Panc1 (cell line): Measurements from ENCODE around the gene MMP3. TPM values are rescaled to one million over a fixed set of nuclear protein-coding genes. Genes with fewer than 3 reads are reported as not detected.

ENCODE experiments used
- ATAC-seq: fragments of 200-7000 bp; cut with Tn5 transposase; 2 replicates; pipeline ENCODE4 v1.9.1; 2020; ENCODE audit warnings: mild to moderate bottlenecking, moderate library complexity
- BruUV-seq: library from RNA; stranded (reverse); fragments of 400-500 nt; replicated peaks from 2 replicates; lab custom pipeline; 2021; lab: Mats Ljungman, UMichigan
- CTCF ChIA-PET: fragments of 300-600 bp; sonication (Branson Sonifier 250); formaldehyde crosslinking; loops from one replicate; lab custom pipeline; 2022; ENCODE audit warnings: antibody characterized with exemption; lab: Charles Lee
- POLR2A ChIA-PET: fragments of 300-600 bp; sonication (Branson Sonifier 250); formaldehyde crosslinking; loops from one replicate; lab custom pipeline; 2022; ENCODE audit warnings: antibody characterized with exemption; lab: Charles Lee
- DNase-seq: peaks from one replicate; pipeline ENCODE4 v3.0.0-alpha.2; 2010; ENCODE audit warnings: low read depth, low spot score
- H3K27ac ChIP-seq: 2 replicates; pipeline ENCODE4 v1.5.1; 2011; ENCODE audit warnings: mild to moderate bottlenecking, low read length, inconsistent platforms
- H3K27me3 ChIP-seq: fragments of 200-500 bp; sonication (Bioruptor generic); 2 replicates; pipeline ENCODE4 v1.6.0; 2014; ENCODE audit warnings: low read length, inconsistent platforms; ENCODE audit not compliant: control insufficient read depth, insufficient read depth
- H3K36me3 ChIP-seq: fragments of 200-500 bp; sonication (Bioruptor generic); 2 replicates; pipeline ENCODE4 v1.5.1; 2014; ENCODE audit warnings: inconsistent platforms, mild to moderate bottlenecking, low read length, moderate library complexity; ENCODE audit not compliant: control insufficient read depth, insufficient read depth
- H3K4me1 ChIP-seq: 2 replicates; pipeline ENCODE4 v1.5.1; 2011; ENCODE audit warnings: inconsistent platforms, mild to moderate bottlenecking, low read length, moderate library complexity; ENCODE audit not compliant: control insufficient read depth, insufficient read depth
- H3K4me3 ChIP-seq, 2 experiments: 2 replicates each; pipeline ENCODE4 v1.5.1; 2011 to 2012; ENCODE audit warnings: low read depth in 2 of 2, low read length in 2 of 2, mild to moderate bottlenecking in 2 of 2, inconsistent platforms in 1 of 2, moderate library complexity in 1 of 2
- H3K9me3 ChIP-seq: fragments of 200-500 bp; sonication (Bioruptor generic); 2 replicates; pipeline ENCODE4 v1.5.1; 2014; ENCODE audit warnings: low read depth, mild to moderate bottlenecking, inconsistent platforms, low read length, moderate library complexity; ENCODE audit not compliant: control insufficient read depth, insufficient read depth
- CTCF ChIP-seq: fragments of 450-650 bp; IDR thresholded peaks from 2 replicates; pipeline ENCODE4 v1.5.1; 2017; ENCODE audit warnings: mild to moderate bottlenecking
- POLR2AphosphoS5 ChIP-seq: IDR thresholded peaks from 2 replicates; pipeline ENCODE4 v1.6.1; 2012; ENCODE audit warnings: mild to moderate bottlenecking, low read depth, low read length, moderate library complexity
- SIN3A ChIP-seq: IDR thresholded peaks from 2 replicates; pipeline ENCODE4 v1.6.1; 2012; ENCODE audit warnings: low read depth, mild to moderate bottlenecking, low read length, moderate library complexity, borderline replicate concordance; ENCODE audit not compliant: insufficient read depth
- TCF7L2 ChIP-seq: IDR thresholded peaks from 2 replicates; pipeline ENCODE4 v1.6.1; 2011; ENCODE audit warnings: mild to moderate bottlenecking, low read depth, low read length, inconsistent platforms
- in situ Hi-C: cut with HindIII; loops from 2 replicates; pipeline ENCODE4 v1.10.0; 2016; ENCODE audit warnings: low sequenced_read_pairs, low pct_unique_long_range_greater_than_20kb
- intact Hi-C: fragments of 100-400 bp; cut with micrococcal nuclease; formaldehyde crosslinking; loops from one replicate; pipeline ENCODE4 v1.10.0; 2022; ENCODE audit not compliant: unreplicated experiment
- total RNA-seq: library from RNA; stranded (reverse); gene quantifications from one replicate; pipeline ENCODE4 v1.2.1, GENCODE V29; 2021; ENCODE audit not compliant: unreplicated experiment
- TF ChIP-seq, protein P1 (sequence below), 2 experiments: IDR thresholded peaks; 2 replicates each; pipeline ENCODE4 v1.6.1; 2011 to 2012; ENCODE audit warnings: low read depth in 2 of 2, control low read depth in 1 of 2, low read length in 1 of 2, mild to moderate bottlenecking in 1 of 2, moderate library complexity in 1 of 2; ENCODE audit not compliant: insufficient read depth in 1 of 2

The MMP3 gene
- total RNA-seq, 1 experiment from 2014 or later = not detected

DNA sequence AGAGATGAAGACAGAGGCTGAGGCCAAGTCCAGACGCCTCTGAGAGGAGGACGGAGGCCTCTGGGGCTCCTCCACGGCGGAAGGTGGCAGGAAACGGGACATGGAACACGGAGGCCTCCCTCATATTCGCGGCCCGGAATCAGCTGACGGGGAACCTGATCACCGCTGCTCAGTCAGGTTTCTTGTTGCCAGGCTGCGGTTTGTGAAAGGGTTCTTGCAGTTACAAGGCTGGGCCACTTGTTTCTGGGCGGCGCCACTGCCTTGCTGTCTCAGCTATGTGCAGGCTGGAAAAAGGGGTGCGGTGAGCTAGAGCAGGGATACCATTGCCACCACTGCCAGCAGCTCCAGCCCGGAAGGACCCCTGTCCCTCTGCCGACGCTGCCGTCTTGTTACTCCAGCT, 35.5 kb downstream of the MMP3 start:
- no TSS peak for BruUV-seq
- CTCF ChIA-PET = interaction anchor here (0.6 kb wide), 1 partner anchor 21 kb away, joined by 3 read pairs; no protein-coding TSS in a partner anchor
- Histone ChIP-seq H3K27me3 (peaks cover 13% of the 10 kb centered on the region), H3K36me3 (no peaks in the 10 kb centered on the region), H3K27ac (no peak overlapping the region), H3K9me3 (no peaks in the 10 kb centered on the region), H3K4me1 (peaks cover 5% of the 10 kb centered on the region; the same call in 1 of the 2 replicates), H3K4me3 (peak overlapping the region; percentile 25 to 50)
- peak; percentile 96 for ATAC-seq
- in situ Hi-C loops (no loop called here), intact Hi-C loops (no loop called here)
- no peak for TF ChIP-seq TCF7L2
- no peak for TF ChIP-seq POLR2AphosphoS5
- TF ChIP-seq, protein P1, sequence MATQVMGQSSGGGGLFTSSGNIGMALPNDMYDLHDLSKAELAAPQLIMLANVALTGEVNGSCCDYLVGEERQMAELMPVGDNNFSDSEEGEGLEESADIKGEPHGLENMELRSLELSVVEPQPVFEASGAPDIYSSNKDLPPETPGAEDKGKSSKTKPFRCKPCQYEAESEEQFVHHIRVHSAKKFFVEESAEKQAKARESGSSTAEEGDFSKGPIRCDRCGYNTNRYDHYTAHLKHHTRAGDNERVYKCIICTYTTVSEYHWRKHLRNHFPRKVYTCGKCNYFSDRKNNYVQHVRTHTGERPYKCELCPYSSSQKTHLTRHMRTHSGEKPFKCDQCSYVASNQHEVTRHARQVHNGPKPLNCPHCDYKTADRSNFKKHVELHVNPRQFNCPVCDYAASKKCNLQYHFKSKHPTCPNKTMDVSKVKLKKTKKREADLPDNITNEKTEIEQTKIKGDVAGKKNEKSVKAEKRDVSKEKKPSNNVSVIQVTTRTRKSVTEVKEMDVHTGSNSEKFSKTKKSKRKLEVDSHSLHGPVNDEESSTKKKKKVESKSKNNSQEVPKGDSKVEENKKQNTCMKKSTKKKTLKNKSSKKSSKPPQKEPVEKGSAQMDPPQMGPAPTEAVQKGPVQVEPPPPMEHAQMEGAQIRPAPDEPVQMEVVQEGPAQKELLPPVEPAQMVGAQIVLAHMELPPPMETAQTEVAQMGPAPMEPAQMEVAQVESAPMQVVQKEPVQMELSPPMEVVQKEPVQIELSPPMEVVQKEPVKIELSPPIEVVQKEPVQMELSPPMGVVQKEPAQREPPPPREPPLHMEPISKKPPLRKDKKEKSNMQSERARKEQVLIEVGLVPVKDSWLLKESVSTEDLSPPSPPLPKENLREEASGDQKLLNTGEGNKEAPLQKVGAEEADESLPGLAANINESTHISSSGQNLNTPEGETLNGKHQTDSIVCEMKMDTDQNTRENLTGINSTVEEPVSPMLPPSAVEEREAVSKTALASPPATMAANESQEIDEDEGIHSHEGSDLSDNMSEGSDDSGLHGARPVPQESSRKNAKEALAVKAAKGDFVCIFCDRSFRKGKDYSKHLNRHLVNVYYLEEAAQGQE (IDR thresholded peaks at IDR 0.05; ENCODE audit: insufficient read depth in 1 of 2, low read depth in 2 of 2, low read length in 1 of 2) = no peak
- TF ChIP-seq SIN3A = no peak
- TF ChIP-seq CTCF = peak; percentile 92
- no peak for DNase-seq
- POLR2A ChIA-PET = no interaction called here

DNA sequence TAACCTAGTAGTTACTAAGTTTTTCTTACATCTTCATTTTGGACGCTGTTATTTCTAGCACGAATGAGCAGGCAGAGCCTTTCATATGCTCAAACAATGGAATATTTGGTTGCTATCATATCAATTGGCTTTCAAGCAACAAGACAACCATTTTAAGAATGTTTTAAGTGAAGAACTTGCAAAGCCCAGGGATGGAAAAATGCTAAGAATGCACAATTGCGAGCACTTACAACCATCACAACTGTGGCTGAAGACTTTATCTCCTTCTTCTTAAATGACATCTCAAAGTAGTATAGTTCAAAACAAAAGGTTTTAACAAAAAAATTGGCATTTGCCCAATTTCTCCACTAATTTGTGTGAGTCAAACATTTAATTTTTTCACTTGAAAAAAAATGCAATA, 37.1 kb downstream of the MMP3 start:
- Histone ChIP-seq H3K4me3 (no peak overlapping the region), H3K27ac (no peak overlapping the region), H3K27me3 (peaks cover 7% of the 10 kb centered on the region; the same call in 1 of the 2 replicates), H3K4me1 (peaks cover 5% of the 10 kb centered on the region; the same call in 1 of the 2 replicates), H3K9me3 (no peaks in the 10 kb centered on the region), H3K36me3 (no peaks in the 10 kb centered on the region)
- ChIA-PET POLR2A (no interaction called here), CTCF (no interaction called here)
- TF ChIP-seq, protein P1 (IDR thresholded peaks at IDR 0.05; ENCODE audit: insufficient read depth in 1 of 2, low read depth in 2 of 2, low read length in 1 of 2) = no peak
- TF ChIP-seq POLR2AphosphoS5 = no peak
- no peak for TF ChIP-seq CTCF
- no peak for TF ChIP-seq TCF7L2
- TF ChIP-seq SIN3A = no peak
- no TSS peak for BruUV-seq
- DNase-seq (no peak), ATAC-seq (no peak)
- in situ Hi-C loops (no loop called here), intact Hi-C loops (no loop called here)
